HG03066 (cell line): ENCODE results near the gene SCG5.

Source experiments
- ATAC-seq: cut with Tn5 transposase; IDR thresholded peaks from one replicate; pipeline ENCODE4 v1.9.1; 2021; ENCODE audit warnings: low read depth; ENCODE audit not compliant: unreplicated experiment

SCG5 gene

DNA sequence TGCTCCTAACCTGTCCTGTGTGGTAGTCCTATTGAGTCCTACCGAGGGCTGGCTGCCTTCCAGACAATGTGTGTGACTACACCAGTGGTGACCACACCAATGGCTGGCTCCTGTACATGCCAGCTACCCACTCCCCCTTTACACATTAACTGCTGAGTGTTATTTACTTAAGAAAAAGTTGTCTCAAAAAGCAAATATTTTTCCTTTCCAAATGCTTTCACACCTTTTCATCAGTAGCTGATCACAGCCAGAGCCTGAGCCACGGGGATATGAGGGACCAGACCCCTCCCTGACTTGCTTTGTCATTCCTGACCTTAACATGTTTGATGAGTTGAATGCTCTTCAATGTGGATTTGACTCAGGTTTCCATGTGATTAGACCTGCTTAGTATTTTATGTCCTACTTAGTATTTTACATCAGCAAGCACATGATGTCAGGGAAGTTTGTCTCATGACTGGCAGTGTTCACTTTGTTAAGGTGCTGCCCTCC, 46.7 kb downstream of the SCG5 start:
- no peak for ATAC-seq

- no peak for ATAC-seq
Observed at GRCh38 chr15:32690941-32691688, 49.6 kb downstream of the SCG5 start.

- ATAC-seq = no peak
Observed at GRCh38 chr15:32691689-32692038, 50.2 kb downstream of the SCG5 start.

GRCh38 chr15:32692286-32692685, 50.8 kb downstream of the SCG5 start:
- no peak for ATAC-seq

DNA sequence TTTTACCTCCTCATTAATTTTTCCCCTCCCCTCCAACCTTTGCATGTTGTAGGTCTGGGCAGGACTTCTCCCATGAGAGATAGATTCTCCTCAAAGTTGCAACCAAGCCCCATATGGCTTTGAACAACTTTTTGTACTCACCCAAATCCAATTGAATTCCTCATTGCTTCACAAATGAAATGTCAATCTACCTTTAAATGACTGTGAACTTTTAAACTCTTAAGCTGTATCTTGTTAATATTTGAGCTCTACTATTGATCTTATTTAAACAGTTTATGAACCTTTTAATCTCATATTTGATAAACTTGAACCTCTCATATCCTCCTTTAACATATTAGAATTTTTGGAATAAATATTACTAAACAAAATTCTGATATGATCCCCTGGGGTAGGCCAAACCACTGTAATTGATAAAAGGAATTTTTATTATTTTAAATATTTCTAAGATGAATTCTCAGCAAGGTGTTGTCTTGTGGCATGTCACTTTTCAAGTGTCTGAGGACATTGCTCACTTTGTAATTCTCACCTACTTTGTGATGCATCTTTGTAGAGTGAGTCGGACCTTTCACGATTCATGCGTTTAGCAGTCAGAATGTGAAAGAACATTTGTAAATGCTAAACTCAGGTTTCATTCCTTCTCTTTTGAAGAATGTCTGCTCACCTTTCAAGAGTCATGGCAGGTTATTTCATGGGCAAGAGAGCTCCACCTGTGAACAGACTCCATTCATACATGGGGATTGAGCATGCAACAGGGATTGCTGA, 52.9 kb downstream of the SCG5 start:
- ATAC-seq = no peak

- no peak for ATAC-seq
Observed at GRCh38 chr15:32698773-32699390, 57.4 kb downstream of the SCG5 start.

GRCh38 chr15:32700501-32701150, 59.1 kb downstream of the SCG5 start:
- no peak for ATAC-seq

DNA sequence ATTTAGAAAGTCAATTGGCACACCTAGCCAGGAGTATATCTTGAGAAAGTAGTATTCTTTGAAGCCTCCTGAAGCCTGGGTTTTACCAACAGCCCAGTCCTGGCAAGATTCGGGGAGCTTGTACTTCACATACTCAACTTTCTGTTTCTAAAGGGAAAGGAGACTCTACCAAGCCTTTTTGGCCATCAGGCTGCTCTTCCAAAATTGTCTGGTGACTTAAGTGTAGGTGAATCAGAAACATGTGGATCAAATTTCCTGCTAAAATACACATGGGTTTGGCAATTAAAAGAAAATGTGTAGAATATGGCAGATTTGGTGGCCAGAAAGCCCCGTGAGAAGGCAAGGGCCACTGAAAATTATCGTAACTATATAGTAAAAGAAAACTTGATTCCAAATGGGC, 60.4 kb downstream of the SCG5 start:
- no peak for ATAC-seq

DNA sequence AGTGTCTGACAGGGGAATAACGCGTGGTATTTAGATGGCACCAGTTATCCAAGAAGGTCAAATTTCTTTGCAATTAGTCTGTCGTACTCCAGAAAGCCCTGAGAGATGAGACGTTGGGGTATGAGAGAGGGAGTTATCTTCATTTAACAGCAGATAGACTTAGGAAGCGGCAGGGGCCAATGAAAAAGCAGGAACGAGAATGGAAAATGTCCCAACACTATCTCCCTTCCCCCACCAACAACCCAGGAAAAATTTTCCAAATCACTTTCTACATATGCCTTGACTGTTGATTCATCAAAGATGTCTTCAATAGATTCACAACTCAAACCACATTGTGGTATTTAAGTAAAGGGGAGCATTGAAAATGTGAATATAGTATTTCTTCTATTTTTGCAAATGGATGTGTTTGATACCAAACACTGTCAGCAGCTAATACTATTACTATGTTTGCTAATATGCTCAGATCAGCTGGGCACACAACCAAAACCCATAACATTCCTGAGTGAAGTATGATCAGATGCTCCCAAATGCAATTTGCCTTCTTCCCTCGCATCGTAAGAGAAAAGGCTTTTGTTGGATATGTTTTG, 63.0 kb downstream of the SCG5 start:
- ATAC-seq = no peak

- no peak for ATAC-seq
Observed at GRCh38 chr15:32705446-32705845, 63.9 kb downstream of the SCG5 start.

DNA sequence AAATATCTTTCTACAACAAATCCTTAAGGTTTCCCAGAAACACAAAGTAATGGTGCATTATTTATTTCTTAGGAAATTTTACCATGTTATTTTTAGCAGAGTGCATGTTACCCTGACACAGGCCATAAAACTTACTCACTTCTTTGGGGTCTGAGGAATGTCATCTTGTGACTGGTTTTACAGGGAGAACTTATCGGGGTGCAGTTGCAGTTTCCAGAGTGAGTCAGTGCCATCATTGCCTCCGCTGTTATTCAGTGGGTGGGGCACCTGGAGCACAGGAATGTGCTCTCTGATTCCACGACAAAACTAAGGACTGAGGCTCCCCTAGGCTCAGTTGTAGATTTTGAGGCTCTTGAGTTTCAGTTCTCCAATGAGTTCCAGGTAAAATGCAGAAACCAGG, 65.2 kb downstream of the SCG5 start:
- ATAC-seq = no peak

GRCh38 chr15:32707436-32707835, 65.9 kb downstream of the SCG5 start:
- ATAC-seq = no peak

GRCh38 chr15:32709295-32710033, 68.0 kb downstream of the SCG5 start:
- ATAC-seq = no peak

GRCh38 chr15:32715276-32715675, 73.8 kb downstream of the SCG5 start:
- ATAC-seq = no peak

- no peak for ATAC-seq
Observed at GRCh38 chr15:32716216-32716914, 74.9 kb downstream of the SCG5 start.

- ATAC-seq = no peak
Observed at GRCh38 chr15:32716915-32717425, 75.5 kb downstream of the SCG5 start.

DNA sequence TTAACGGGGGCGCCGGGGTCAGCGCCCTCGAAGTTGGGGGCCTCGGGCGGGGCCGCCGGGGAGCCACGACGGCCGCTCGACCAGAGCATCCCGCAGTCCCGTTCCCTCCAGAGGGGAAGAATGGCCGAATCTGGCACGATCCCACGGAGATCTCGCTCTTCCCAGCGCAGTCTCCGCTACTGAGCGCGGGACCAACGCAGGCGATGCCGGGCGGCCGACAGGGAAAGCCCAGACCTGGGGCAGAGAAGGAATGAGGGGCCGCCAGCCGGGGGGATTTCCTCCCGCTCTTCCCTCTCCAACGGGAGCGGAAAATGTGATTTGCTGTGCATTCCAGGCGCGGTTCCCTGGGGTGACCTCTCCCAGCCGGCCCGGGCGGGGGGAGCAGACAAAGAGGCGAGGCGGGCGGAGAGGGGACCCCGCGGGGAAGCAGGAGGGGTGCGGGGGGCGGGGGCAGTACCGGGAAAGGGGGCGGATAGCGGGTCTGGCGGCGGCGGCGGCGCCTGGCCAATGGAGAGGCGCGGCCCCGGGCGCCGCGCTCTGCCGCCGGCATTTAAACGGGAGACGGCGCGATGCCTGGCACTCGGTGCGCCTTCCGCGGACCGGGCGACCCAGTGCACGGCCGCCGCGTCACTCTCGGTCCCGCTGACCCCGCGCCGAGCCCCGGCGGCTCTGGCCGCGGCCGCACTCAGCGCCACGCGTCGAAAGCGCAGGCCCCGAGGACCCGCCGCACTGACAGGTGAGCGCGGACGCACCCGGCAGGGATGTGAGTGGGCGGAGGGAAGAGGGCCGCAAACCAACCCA, 76.1 kb downstream of the SCG5 start, which contains the start of gene GREM1:
GREM1 (plus strand) TSS at position 579 of the 801 bp plus-strand sequence. CDS start 12,687 bp downstream, outside the sequence.
- ATAC-seq = no peak

DNA sequence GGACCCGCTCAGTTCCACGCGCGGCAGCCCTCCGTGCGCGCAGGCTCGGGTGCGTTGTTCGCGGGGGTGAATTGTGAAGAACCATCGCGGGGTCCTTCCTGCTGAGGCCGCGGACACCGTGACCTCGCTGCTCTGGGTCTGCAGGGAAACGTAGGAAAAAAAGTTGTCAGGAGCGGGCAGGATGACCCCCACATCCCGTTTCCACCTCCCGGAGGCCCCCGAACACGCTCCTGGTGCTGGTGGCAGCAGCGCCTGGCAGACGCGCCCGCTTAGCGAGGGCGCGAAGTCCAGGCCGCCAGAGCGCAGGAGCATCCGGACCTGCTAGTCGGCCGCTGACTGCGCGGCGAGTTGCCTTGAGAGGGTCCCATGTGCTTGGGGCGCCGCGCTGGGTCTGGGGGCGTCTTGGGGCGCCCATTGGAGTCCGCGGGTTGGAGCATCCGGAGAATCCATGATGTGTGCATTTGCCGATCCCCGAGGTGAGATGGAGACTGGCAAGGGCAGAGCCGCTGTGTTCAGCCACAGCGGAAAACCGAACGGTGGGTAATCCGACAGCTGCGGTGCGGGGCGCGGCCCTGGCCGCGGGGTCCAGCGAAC, 76.8 kb downstream of the SCG5 start:
- ATAC-seq = no peak
